ENCODE results near the gene CTSF. TPM values are rescaled to one million over a fixed set of nuclear protein-coding genes. Genes with fewer than 3 reads are reported as not detected.

The CTSF gene
- total RNA-seq = 3.6 and 4.1 TPM in 2 replicates
- long read RNA-seq, partial matches to known transcripts = 1 of 1 reads
- long read RNA-seq, other reads (novel, unspliced or antisense) = 0 of 1 reads

GRCh38 chr11:66568124-66568916, at the start of gene CTSF:
Gene CTSF, minus strand, starts transcription at chr11:66568606. Its CDS starts 120 bp downstream, at chr11:66568486.
- Mint-ChIP-seq H3K9me3 (ENCODE audit: low read depth) (no peaks in the 10 kb centered on the region), H3K36me3 (ENCODE audit: insufficient read depth) (no peaks in the 10 kb centered on the region), H3K4me3 (ENCODE audit: low read depth) (no peak within 1 kb of the TSS), H3K4me1 (ENCODE audit: low read depth) (no peaks in the 10 kb centered on the region), H3K27me3 (no peaks in the 10 kb centered on the region), H3K27ac (no peak within 1 kb of the TSS)
- TF ChIP-seq CTCF (IDR thresholded peaks at IDR 0.05; ENCODE audit: unreplicated experiment) = no peak
- no peak for DNase-seq (ENCODE audit: low spot score, unreplicated experiment)

GRCh38 chr11:66617155-66617834, 48.9 kb upstream of the CTSF start:
- TF ChIP-seq CTCF (IDR thresholded peaks at IDR 0.05; ENCODE audit: unreplicated experiment) = no peak
- H3K4me3 Mint-ChIP-seq (ENCODE audit: low read depth) = peak overlapping the region; percentile 98
- DNase-seq (ENCODE audit: low spot score, unreplicated experiment) = no peak
- H3K9me3 Mint-ChIP-seq (ENCODE audit: low read depth) = no peaks in the 10 kb centered on the region
- peaks cover 10% of the 10 kb centered on the region for H3K36me3 Mint-ChIP-seq (ENCODE audit: insufficient read depth)
- H3K27ac Mint-ChIP-seq = peak overlapping the region; percentile 99
- H3K27me3 Mint-ChIP-seq = no peaks in the 10 kb centered on the region
- peaks cover 35% of the 10 kb centered on the region for H3K4me1 Mint-ChIP-seq (ENCODE audit: low read depth)

GRCh38 chr11:66616379-66617154, 48.2 kb upstream of the CTSF start, which contains the start of gene RBM14:
Gene RBM14, plus strand, starts transcription at chr11:66616630. Its CDS starts 91 bp downstream, at chr11:66616721.
- H3K4me1 Mint-ChIP-seq (ENCODE audit: low read depth) = peaks cover 31% of the 10 kb centered on the region
- peak within 1 kb of the TSS; percentile 99 for H3K27ac Mint-ChIP-seq
- H3K4me3 Mint-ChIP-seq (ENCODE audit: low read depth) = peak within 1 kb of the TSS; percentile 98
- TF ChIP-seq CTCF (IDR thresholded peaks at IDR 0.05; ENCODE audit: unreplicated experiment) = no peak
- peaks cover 9% of the 10 kb centered on the region for H3K36me3 Mint-ChIP-seq (ENCODE audit: insufficient read depth)
- H3K9me3 Mint-ChIP-seq (ENCODE audit: low read depth) = no peaks in the 10 kb centered on the region
- no peaks in the 10 kb centered on the region for H3K27me3 Mint-ChIP-seq
- peak; percentile 96 for DNase-seq (ENCODE audit: low spot score, unreplicated experiment)

GRCh38 chr11:66614073-66614472, 45.7 kb upstream of the CTSF start:
- H3K4me1 Mint-ChIP-seq (ENCODE audit: low read depth) = peaks cover 22% of the 10 kb centered on the region
- H3K36me3 Mint-ChIP-seq (ENCODE audit: insufficient read depth) = peaks cover 6% of the 10 kb centered on the region

More at GRCh38 chr11:66614073-66614472, 45.7 kb upstream of the CTSF start:
- Mint-ChIP-seq H3K27ac (no peak overlapping the region), H3K4me3 (ENCODE audit: low read depth) (no peak overlapping the region), H3K27me3 (no peaks in the 10 kb centered on the region), H3K9me3 (ENCODE audit: low read depth) (no peaks in the 10 kb centered on the region)
- no peak for TF ChIP-seq CTCF (IDR thresholded peaks at IDR 0.05; ENCODE audit: unreplicated experiment)
- DNase-seq (ENCODE audit: low spot score, unreplicated experiment) = no peak
